K562 (cell line): ENCODE results near the gene EFHC1. TPM values are rescaled to one million over a fixed set of nuclear protein-coding genes. Genes with fewer than 3 reads are reported as not detected.

Experiments used
- ATF2 ChIP-seq: sonication (generic); formaldehyde crosslinking; IDR thresholded peaks from 2 replicates; pipeline ENCODE4 v1.8.1; 2022; ENCODE audit warnings: missing genetic modification reagents
- BDP1 ChIP-seq: IDR thresholded peaks from 3 replicates; pipeline ENCODE4 v1.6.1; 2011; ENCODE audit not compliant: insufficient read length, insufficient read depth
- BMI1 ChIP-seq: fragments of 150-350 bp; IDR thresholded peaks from 2 replicates; pipeline ENCODE4 v1.6.1; 2014; ENCODE audit warnings: low read length
- BRF1 ChIP-seq: IDR thresholded peaks from 3 replicates; pipeline ENCODE4 v1.6.1; 2011; ENCODE audit warnings: borderline replicate concordance, mild to moderate bottlenecking; ENCODE audit not compliant: insufficient read length; ENCODE audit errors: extremely low read depth
- C11orf30 ChIP-seq: fragments of 450-650 bp; IDR thresholded peaks from 2 replicates; pipeline ENCODE4 v1.6.1; 2016; ENCODE audit warnings: low read depth, mild to moderate bottlenecking
- FOSL1 ChIP-seq: fragments of 200-800 bp; sonication (Bioruptor generic); conservative IDR thresholded peaks from 2 replicates; pipeline ENCODE4 v1.6.1; 2016; ENCODE audit warnings: missing genetic modification characterization, missing compliant biosample characterization
- FOXA3 ChIP-seq, 2 experiments: fragments of 450-650 bp in 1 of 2; sonication (generic) in 1 of 2; formaldehyde crosslinking; IDR thresholded peaks in 1 of 2; conservative IDR thresholded peaks in 1 of 2; 2 replicates each; pipeline versions ENCODE4 v1.4.0 to v1.8.0; 2020 to 2022; ENCODE audit warnings: mild to moderate bottlenecking in 2 of 2, missing genetic modification reagents in 1 of 2
- FOXM1 ChIP-seq, 2 experiments: fragments of 450-650 bp in 1 of 2; sonication (generic) in 1 of 2; formaldehyde crosslinking in 1 of 2; IDR thresholded peaks; 2 replicates each; pipeline versions ENCODE4 v1.6.1 to v1.9.0; 2017 to 2022; ENCODE audit warnings: low read depth in 2 of 2, mild to moderate bottlenecking in 2 of 2, missing genetic modification reagents in 1 of 2, moderate library complexity in 1 of 2
- GATA2 ChIP-seq: sonication (generic); formaldehyde crosslinking; IDR thresholded peaks from 2 replicates; pipeline ENCODE4 v1.4.0; 2020; ENCODE audit warnings: mild to moderate bottlenecking, missing genetic modification reagents
- HMG20B ChIP-seq: fragments of 250-450 bp; sonication (Bioruptor Pico); IDR thresholded peaks from 2 replicates; pipeline ENCODE4 v1.5.0; 2021; ENCODE audit warnings: mild to moderate bottlenecking
- HSF4 ChIP-seq: fragments of 250-450 bp; sonication (Bioruptor Pico); IDR thresholded peaks from 2 replicates; pipeline ENCODE4 v2.1.2; 2022; ENCODE audit warnings: mild to moderate bottlenecking, moderate library complexity, borderline replicate concordance
- ID3 ChIP-seq, 2 experiments: fragments of 250-450 bp in 1 of 2; fragments of 450-650 bp in 1 of 2; sonication (Bioruptor Pico) in 1 of 2; IDR thresholded peaks; 2 replicates each; pipeline versions ENCODE4 v1.6.1 to v1.8.0; 2016 to 2021; ENCODE audit warnings: mild to moderate bottlenecking in 2 of 2, moderate library complexity in 2 of 2, missing compliant biosample characterization in 1 of 2, missing genetic modification characterization in 1 of 2
- LARP7 ChIP-seq: fragments of 450-650 bp; IDR thresholded peaks from 2 replicates; pipeline ENCODE4 v1.6.1; 2016
- NCOA4 ChIP-seq: fragments of 450-650 bp; IDR thresholded peaks from 2 replicates; pipeline ENCODE4 v1.6.1; 2018; ENCODE audit warnings: mild to moderate bottlenecking; ENCODE audit not compliant: partially characterized antibody
- NFE2L1 ChIP-seq: fragments of 450-650 bp; IDR thresholded peaks from 2 replicates; pipeline ENCODE4 v1.6.1; 2016; ENCODE audit warnings: missing genetic modification characterization, low read depth, mild to moderate bottlenecking, missing compliant biosample characterization, moderate library complexity, borderline replicate concordance
- NR1H2 ChIP-seq: sonication (generic); formaldehyde crosslinking; IDR thresholded peaks from 2 replicates; pipeline ENCODE4 v1.4.0; 2020; ENCODE audit warnings: mild to moderate bottlenecking, missing genetic modification reagents
- NRF1 ChIP-seq, 2 experiments: fragments of 450-650 bp; IDR thresholded peaks in 1 of 2; conservative IDR thresholded peaks in 1 of 2; 2 replicates each; pipeline ENCODE4 v1.6.1; 2014; ENCODE audit warnings: mild to moderate bottlenecking in 2 of 2
- PHB ChIP-seq: fragments of 250-450 bp; sonication (Bioruptor Pico); IDR thresholded peaks from 2 replicates; pipeline ENCODE4 v1.5.0; 2021
- POLR2G ChIP-seq: fragments of 200-400 bp; formaldehyde crosslinking; IDR thresholded peaks from 2 replicates; pipeline ENCODE4 v1.6.1; 2017; ENCODE audit warnings: low read depth, mild to moderate bottlenecking, antibody characterized with exemption, low read length, moderate library complexity
- RAD21 ChIP-seq, 2 experiments: fragments of 250-450 bp in 1 of 2; fragments of 450-650 bp in 1 of 2; sonication (Bioruptor Pico) in 1 of 2; formaldehyde crosslinking in 1 of 2; IDR thresholded peaks in 1 of 2; conservative IDR thresholded peaks in 1 of 2; 2 replicates each; pipeline versions ENCODE4 v1.4.0 to v1.8.0; 2020 to 2022; ENCODE audit warnings: mild to moderate bottlenecking in 2 of 2, moderate library complexity in 1 of 2
- RAD51 ChIP-seq: fragments of 450-650 bp; IDR thresholded peaks from 2 replicates; pipeline ENCODE4 v1.7.1; 2016; ENCODE audit warnings: low read depth, mild to moderate bottlenecking, borderline replicate concordance
- SNRNP70 ChIP-seq: fragments of 200-400 bp; formaldehyde crosslinking; optimal IDR thresholded peaks from 2 replicates; pipeline ENCODE3; 2017; ENCODE audit warnings: low read depth, low read length
- ZBTB26 ChIP-seq: fragments of 450-650 bp; formaldehyde crosslinking; IDR thresholded peaks from 2 replicates; pipeline ENCODE4 v1.4.0; 2022; ENCODE audit warnings: missing genetic modification characterization
- ZNF165 ChIP-seq: fragments of 250-450 bp; sonication (Bioruptor Pico); IDR thresholded peaks from 2 replicates; pipeline ENCODE4 v1.4.0; 2020; ENCODE audit warnings: borderline replicate concordance
- ZNF174 ChIP-seq: fragments of 250-450 bp; sonication (Bioruptor Pico); IDR thresholded peaks from 2 replicates; pipeline ENCODE4 v1.4.0; 2020; ENCODE audit warnings: mild to moderate bottlenecking
- ZNF584 ChIP-seq: fragments of 200-800 bp; sonication (Bioruptor generic); IDR thresholded peaks from 2 replicates; pipeline ENCODE4 v1.6.1; 2016; ENCODE audit warnings: low read depth, mild to moderate bottlenecking, missing genetic modification characterization, missing compliant biosample characterization
- polyA plus RNA-seq, 8 experiments: library from polyadenylated mRNA; depleted of rRNA in 4 of 8; stranded (reverse) in 5 of 8; unstranded in 3 of 8; fragments of >200 nt; fragmentation: Nextera tagmentation in 2 of 8; fragmentation: Illumina TruSeq in 1 of 8; extraction: Ambion mirVana in 2 of 8; extraction: Trizol in 1 of 8; gene quantifications; 2 replicates each; pipeline versions ENCODE4 v1.2.1 to v1.2.3, GENCODE V29; 2011 to 2014; ENCODE audit warnings: inconsistent platforms in 1 of 8, missing spikeins in 1 of 8
- total RNA-seq, 7 experiments: library from RNA; depleted of rRNA in 6 of 7; stranded (reverse); fragments of >200 nt in 6 of 7; fragmentation: Illumina TruSeq in 2 of 7; extraction: Trizol in 2 of 7; gene quantifications; 2 replicates each; pipeline versions ENCODE4 v1.2.1 to v1.2.3, GENCODE V29; 2011 to 2021; ENCODE audit warnings: low replicate concordance in 1 of 7

EFHC1 gene
- total and polyA plus RNA-seq, 9 of the 15 experiments (the other 6 are each of a cell fraction or from before 2014, with no cell fraction given): 9.5 to 31.0 (median 14.9) TPM

DNA sequence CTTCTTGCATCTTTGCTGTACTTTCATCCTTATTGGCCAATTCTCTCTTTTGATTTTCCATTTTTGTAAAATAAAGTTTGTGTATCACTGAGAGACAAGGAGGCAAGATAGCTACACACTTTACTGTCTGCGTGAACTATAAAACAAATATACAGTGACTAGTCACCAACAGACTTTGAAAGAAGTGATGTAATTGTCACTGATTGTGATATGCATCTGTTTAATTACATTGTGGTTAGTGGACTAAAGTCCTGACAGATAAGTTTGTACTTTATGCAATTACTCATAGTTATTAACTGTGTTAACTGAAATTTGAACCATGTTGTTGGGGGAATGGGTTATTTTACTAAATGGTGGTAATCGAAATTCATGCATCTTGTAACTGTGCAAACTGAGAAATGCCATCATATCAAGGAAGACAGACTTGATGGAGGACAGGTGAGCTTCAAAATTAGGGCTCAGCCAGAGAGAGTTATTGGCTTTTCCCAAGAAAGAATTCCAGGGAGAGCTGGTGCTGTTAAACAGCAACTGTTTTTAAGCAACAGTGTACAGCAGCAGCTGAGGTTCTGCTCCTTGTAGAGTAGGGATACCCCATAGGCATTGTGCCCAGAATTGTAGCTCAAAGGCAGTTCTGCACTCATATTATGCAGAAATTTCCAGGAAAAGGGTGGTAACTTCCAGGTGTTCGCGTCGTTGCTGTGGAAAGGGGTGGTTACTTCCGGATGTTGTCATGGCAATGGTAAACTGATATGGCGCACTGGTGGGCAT lies 62.9 kb downstream of the EFHC1 start (continued):
- peak in 1 of 2 experiments; percentile 61; a peak in 1 of 4 replicates for TF ChIP-seq FOXA3 (CRISPR knock-in tag; conservative IDR thresholded peaks at IDR 0.05 in 1 of 2, IDR thresholded peaks at IDR 0.05 in 1 of 2)
- no peak for TF ChIP-seq ATF2 (CRISPR knock-in tag)
- no peak for TF ChIP-seq BDP1
- TF ChIP-seq ZNF165 (CRISPR knock-in tag): no peak
- TF ChIP-seq RAD21 (CRISPR knock-in tag; conservative IDR thresholded peaks at IDR 0.05 in 1 of 2, IDR thresholded peaks at IDR 0.05 in 1 of 2): no peak
- TF ChIP-seq NFE2L1 (tag): no peak
- TF ChIP-seq FOSL1 (tag): peak; percentile 89
- no peak for TF ChIP-seq SNRNP70
- no peak for TF ChIP-seq ID3 (CRISPR knock-in tag; IDR thresholded peaks at IDR 0.05)
- TF ChIP-seq ID3 (tag; IDR thresholded peaks at IDR 0.05): no peak
- TF ChIP-seq NCOA4: no peak
- no peak for TF ChIP-seq POLR2G
- peak; percentile 89 for TF ChIP-seq BMI1
- 0 out of 2 replicates have a peak, but pooled peaks have one; percentile 10 for TF ChIP-seq FOXM1 (IDR thresholded peaks at IDR 0.05; ENCODE audit: low read depth)
- no peak for TF ChIP-seq FOXM1 (CRISPR knock-in tag; IDR thresholded peaks at IDR 0.05; ENCODE audit: low read depth)
- peak; percentile 31 to 39; a peak in 1 of 4 replicates for TF ChIP-seq NRF1 (conservative IDR thresholded peaks at IDR 0.05 in 1 of 2, IDR thresholded peaks at IDR 0.05 in 1 of 2)
- no peak for TF ChIP-seq ZBTB26 (CRISPR knock-in tag)
- TF ChIP-seq C11orf30: 0 out of 2 replicates have a peak, but pooled peaks have one; percentile 28
- no peak for TF ChIP-seq PHB
- no peak for TF ChIP-seq ZNF584 (CRISPR knock-in tag)
- TF ChIP-seq GATA2 (CRISPR knock-in tag): peak; percentile 68
- TF ChIP-seq ZNF174: no peak
- no peak for TF ChIP-seq NR1H2 (CRISPR knock-in tag)
- no peak for TF ChIP-seq BRF1
- no peak for TF ChIP-seq LARP7
- 0 out of 2 replicates have a peak, but pooled peaks have one; percentile 9 for TF ChIP-seq RAD51
- TF ChIP-seq HSF4 (CRISPR knock-in tag): no peak
- TF ChIP-seq HMG20B: no peak
